H1 (cell line): ENCODE data around the gene UBTD1. TPM values are rescaled to one million over a fixed set of nuclear protein-coding genes. Genes with fewer than 3 reads are reported as not detected.

Experiments
- CREB1 ChIP-seq: IDR thresholded peaks from 2 replicates; pipeline ENCODE4 v1.6.1; 2012; ENCODE audit warnings: inconsistent platforms
- POLR2A ChIP-seq, 2 experiments: IDR thresholded peaks; 1 replicate in 1 of 2; 2 replicates in 1 of 2; pipeline ENCODE4 v1.6.1; 2011; ENCODE audit warnings: low read depth in 2 of 2, low read length in 2 of 2, mild to moderate bottlenecking in 2 of 2; ENCODE audit errors: control extremely low read depth in 1 of 2
- polyA plus RNA-seq, 7 experiments: library from polyadenylated mRNA; depleted of rRNA in 3 of 7; stranded (reverse) in 5 of 7; unstranded in 2 of 7; fragments of >200 nt in 5 of 7; fragments of 200-250 nt in 2 of 7; gene quantifications; 1 replicate in 5 of 7; 2 replicates in 1 of 7; 4 replicates in 1 of 7; pipeline versions ENCODE4 v1.2.1 to v1.2.3, GENCODE V29; 2011 to 2013; ENCODE audit warnings: missing spikeins in 2 of 7, mixed read lengths in 2 of 7
- total RNA-seq: library from RNA; stranded (reverse); fragmentation: NEBNext Ultra II Directional; extraction: Animal tissue kit (Norgen Biotek cat#: 25700); gene quantifications from 2 replicates; pipeline ENCODE4 v1.2.1, GENCODE V29; 2021

UBTD1 gene
- total and polyA plus RNA-seq, 2 of the 8 experiments (the other 6 are each of a cell fraction or from before 2014, with no cell fraction given), result 22.3 to 36.2 TPM

GRCh38 chr10:97483506-97483905, 15.2 kb upstream of the UBTD1 start (continued):
- TF ChIP-seq POLR2A (IDR thresholded peaks at IDR 0.05; ENCODE audit: control extremely low read depth in 1 of 2, low read depth in 2 of 2, low read length in 2 of 2), result no peak
- TF ChIP-seq CREB1, result no peak
- TF ChIP-seq, all 59 proteins: peak for 0
